GM12878 (cell line): ENCODE data around the gene FMNL2. TPM values are rescaled to one million over a fixed set of nuclear protein-coding genes. Genes with fewer than 3 reads are reported as not detected.
A peak's percentile ranks its signal among the peaks of the same experiment; 100 is the strongest.

Experiments used
- ATAC-seq: fragments of 200-7000 bp; cut with Tn5 transposase; 3 replicates; pipeline ENCODE4 v1.9.1; 2020; ENCODE audit warnings: mild to moderate bottlenecking, moderate library complexity
- BruUV-seq: library from RNA; stranded (reverse); fragments of 400-500 nt; replicated peaks from 2 replicates; lab custom pipeline; 2021; lab: Mats Ljungman, UMichigan
- CTCF ChIA-PET: fragments of 300-600 bp; sonication (Branson Sonifier 250); formaldehyde crosslinking; extraction: SDS; loops from one replicate; lab custom pipeline; 2021; ENCODE audit warnings: inconsistent platforms; lab: Yijun Ruan, JAX
- POLR2A ChIA-PET: fragments of 350-600 bp; formaldehyde crosslinking; extraction: SDS; loops from one replicate; lab custom pipeline; 2021; ENCODE audit warnings: inconsistent platforms; lab: Charles Lee
- RAD21 ChIA-PET: fragments of 300-600 bp; sonication (Branson Sonifier 250); formaldehyde crosslinking; loops from one replicate; lab custom pipeline; 2023; ENCODE audit warnings: antibody characterized with exemption; ENCODE audit not compliant: unreplicated experiment; lab: Charles Lee
- SMC1A ChIA-PET: fragments of 300-600 bp; sonication (Branson Sonifier 250); formaldehyde crosslinking; loops from one replicate; lab custom pipeline; 2023; ENCODE audit not compliant: unreplicated experiment, uncharacterized antibody; lab: Charles Lee
- DNase-seq: peaks from one replicate; pipeline ENCODE4 v3.0.0-alpha.2; 2011; ENCODE audit warnings: low read depth, low spot score
- FAIRE-seq: peaks from 3 replicates; lab custom pipeline; 2011; peaks lifted over from hg19 to GRCh38; lab: Jason Lieb, UNC
- H2AFZ ChIP-seq: 2 replicates; pipeline ENCODE4 v1.6.0; 2011; ENCODE audit warnings: low read depth, low read length, control low read depth; ENCODE audit not compliant: control insufficient read depth
- H3K27ac ChIP-seq: 2 replicates; pipeline ENCODE4 v1.5.1; 2011; ENCODE audit warnings: control low read depth; ENCODE audit not compliant: control insufficient read depth, insufficient read depth
- H3K27me3 ChIP-seq, 2 experiments: replicated peaks in 1 of 2; 2 replicates each; pipeline versions ENCODE4 v1.6.0 to v1.6.1; 2011; ENCODE audit warnings: low read length in 1 of 2; ENCODE audit not compliant: control insufficient read depth in 2 of 2, insufficient read depth in 2 of 2
- H3K36me3 ChIP-seq, 2 experiments: 2 replicates each; pipeline ENCODE4 v1.5.1; 2011; ENCODE audit warnings: low read length in 1 of 2; ENCODE audit not compliant: control insufficient read depth in 2 of 2, insufficient read depth in 2 of 2
- H3K4me1 ChIP-seq: 2 replicates; pipeline ENCODE4 v1.6.1; 2011; ENCODE audit warnings: mild to moderate bottlenecking, low read length, moderate library complexity, mixed read lengths; ENCODE audit not compliant: control insufficient read depth, insufficient read depth
- H3K4me2 ChIP-seq: 2 replicates; pipeline ENCODE4 v1.6.0; 2011; ENCODE audit warnings: control low read depth; ENCODE audit not compliant: control insufficient read depth, insufficient read depth
- H3K4me3 ChIP-seq: fragments of 200-600 bp; sonication (generic); 2 replicates; pipeline ENCODE4 v1.5.1; 2016
- H3K79me2 ChIP-seq: 2 replicates; pipeline ENCODE4 v1.6.0; 2011; ENCODE audit warnings: low read length; ENCODE audit not compliant: control insufficient read depth, insufficient read depth
- H3K9ac ChIP-seq: 2 replicates; pipeline ENCODE4 v1.8.0; 2011; ENCODE audit warnings: low read length, control low read depth, mixed read lengths; ENCODE audit not compliant: control insufficient read depth, insufficient read depth
- H3K9me3 ChIP-seq: replicated peaks from 3 replicates; pipeline ENCODE4 v1.5.1; 2011; ENCODE audit warnings: mild to moderate bottlenecking, low read length; ENCODE audit not compliant: control insufficient read depth, insufficient read depth
- H4K20me1 ChIP-seq: 2 replicates; pipeline ENCODE4 v1.6.0; 2011; ENCODE audit not compliant: control insufficient read depth, insufficient read depth
- HCFC1 ChIP-seq: fragments of 150-350 bp; IDR thresholded peaks from 2 replicates; pipeline ENCODE4 v1.6.1; 2014; ENCODE audit warnings: low read length
- SIN3A ChIP-seq: IDR thresholded peaks from 2 replicates; pipeline ENCODE4 v1.6.1; 2012; ENCODE audit warnings: low read depth, low read length, improper control_type of control experiment
- WGBS: methylation state at CpG from one replicate; pipeline ENCODE4 v1.1.6; 2016; ENCODE audit warnings: low lambda C conversion rate; ENCODE audit not compliant: insufficient replicate concordance, insufficient coverage; ENCODE audit errors: missing lambda C conversion rate; 5-methylcytosine and 5-hydroxymethylcytosine counted together
- in situ Hi-C: fragments of 300-500 bp; cut with MboI; formaldehyde crosslinking; loops from 9 replicates; pipeline ENCODE4 v1.14.3; 2018; ENCODE audit warnings: mixed read lengths
- intact Hi-C: fragments of 100-400 bp; cut with micrococcal nuclease; formaldehyde crosslinking; loops from one replicate; pipeline ENCODE4 v1.14.2; 2022; ENCODE audit not compliant: unreplicated experiment
- polyA plus RNA-seq, 11 experiments: library from polyadenylated mRNA; depleted of rRNA in 4 of 11; unstranded in 6 of 11; stranded (reverse) in 5 of 11; fragments of >200 nt; fragmentation: Nextera tagmentation in 4 of 11; fragmentation: Illumina TruSeq in 1 of 11; extraction: Ambion mirVana in 4 of 11; extraction: Trizol in 1 of 11; gene quantifications; 1 replicate in 1 of 11; 2 replicates in 10 of 11; pipeline versions ENCODE4 v1.2.1 to v1.2.3, GENCODE V29; 2011 to 2016; ENCODE audit warnings: inconsistent platforms in 2 of 11, missing spikeins in 2 of 11, low read depth in 1 of 11
- total RNA-seq, 4 experiments: library from RNA; depleted of rRNA in 3 of 4; stranded (reverse); fragments of >200 nt in 3 of 4; fragmentation: Illumina TruSeq in 1 of 4; extraction: Trizol in 1 of 4; gene quantifications; 2 replicates each; pipeline versions ENCODE4 v1.2.1 to v1.2.3, GENCODE V29; 2013 to 2021

Gene FMNL2
- total and polyA plus RNA-seq, 10 of the 15 experiments (the other 5 are each of a cell fraction or from before 2014, with no cell fraction given), result 0.13 to 9.9 (median 0.35) TPM

GRCh38 chr2:152436148-152436547 is 101.2 kb downstream of the FMNL2 start:
- Histone ChIP-seq H3K4me3 (no peak overlapping the region), H3K27me3 (no peaks in the 10 kb centered on the region), H3K4me1 (no peaks in the 10 kb centered on the region), H3K9ac (no peak overlapping the region), H2AFZ (no peak overlapping the region), H3K79me2 (no peaks in the 10 kb centered on the region), H3K9me3 (no peaks in the 10 kb centered on the region), H3K27ac (no peak overlapping the region), H3K36me3 (no peaks in the 10 kb centered on the region), H4K20me1 (no peaks in the 10 kb centered on the region), H3K4me2 (no peak overlapping the region)
- FAIRE-seq (no peak), ATAC-seq (no peak), DNase-seq (no peak)
- no peak for TF ChIP-seq SIN3A
- BruUV-seq, result no TSS peak
- SMC1A ChIA-PET, result interaction anchor here (0.7 to 1.9 kb wide), 2 partner anchors 25 to 99 kb away, joined by 3 to 5 read pairs; no protein-coding TSS in a partner anchor
- CTCF ChIA-PET, result interaction anchor here (1.1 kb wide), 1 partner anchor 13 kb away, joined by 3 read pairs; no protein-coding TSS in a partner anchor
- in situ Hi-C loops (no loop called here), intact Hi-C loops (no loop called here)
- WGBS, result 70% methylated on average over 1 of the region's 1 CpG
- POLR2A ChIA-PET, result interaction anchor here (1.7 kb wide), 1 partner anchor 10 kb away, joined by 8 read pairs; no protein-coding TSS in a partner anchor
- RAD21 ChIA-PET, result interaction anchor here (1.4 kb wide), 1 partner anchor 13 kb away, joined by 3 read pairs; no protein-coding TSS in a partner anchor

GRCh38 chr2:152437276-152438108 is 102.5 kb downstream of the FMNL2 start:
- H3K9me3 ChIP-seq, result no peaks in the 10 kb centered on the region
- POLR2A ChIA-PET, result interaction anchor here (0.5 to 1.7 kb wide), 2 partner anchors 9 to 277 kb away, joined by 3 to 8 read pairs; no protein-coding TSS in a partner anchor
- no peak overlapping the region for H3K27ac ChIP-seq
- in situ Hi-C loops (no loop called here), intact Hi-C loops (no loop called here)
- H3K4me1 ChIP-seq, result no peaks in the 10 kb centered on the region
- RAD21 ChIA-PET, result no interaction called here
- BruUV-seq, result no TSS peak
- H3K4me3 ChIP-seq, result no peak overlapping the region
- no peak for DNase-seq
- ATAC-seq, result peak; percentile 50
- no peak overlapping the region for H3K9ac ChIP-seq
- no peaks in the 10 kb centered on the region for H3K36me3 ChIP-seq
- CTCF ChIA-PET, result interaction anchor here (1.4 to 1.5 kb wide), 2 partner anchors 9 to 10 kb away, joined by 3 to 6 read pairs; no protein-coding TSS in a partner anchor
- H4K20me1 ChIP-seq, result no peaks in the 10 kb centered on the region
- WGBS, result 60% methylated on average over 5 of the region's 5 CpGs
- H3K4me2 ChIP-seq, result no peak overlapping the region
- H2AFZ ChIP-seq, result no peak overlapping the region
- no peaks in the 10 kb centered on the region for H3K79me2 ChIP-seq
- no peaks in the 10 kb centered on the region for H3K27me3 ChIP-seq
- no peak for FAIRE-seq
- no peak for TF ChIP-seq HCFC1
- SMC1A ChIA-PET, result interaction anchor here (1.2 to 1.9 kb wide), 3 partner anchors 27 to 197 kb away, joined by 3 to 5 read pairs (median 4); no protein-coding TSS in a partner anchor
